LNCaP clone FGC (cell line): ENCODE measurements around the gene KIF5C.

Experiments
- DNase-seq: peaks from one replicate; pipeline ENCODE4 v3.0.0-alpha.2; 2011; ENCODE audit warnings: low read depth
- H3K4me3 ChIP-seq: 2 replicates; pipeline ENCODE4 v1.5.1; 2011; ENCODE audit warnings: mild to moderate bottlenecking, low read depth, low read length, control low read depth
- CTCF ChIP-seq: IDR thresholded peaks from 2 replicates; pipeline ENCODE4 v1.5.1; 2012; ENCODE audit warnings: mild to moderate bottlenecking; ENCODE audit not compliant: control insufficient read depth, insufficient read depth; ENCODE audit errors: extremely low read depth

The KIF5C gene

DNA sequence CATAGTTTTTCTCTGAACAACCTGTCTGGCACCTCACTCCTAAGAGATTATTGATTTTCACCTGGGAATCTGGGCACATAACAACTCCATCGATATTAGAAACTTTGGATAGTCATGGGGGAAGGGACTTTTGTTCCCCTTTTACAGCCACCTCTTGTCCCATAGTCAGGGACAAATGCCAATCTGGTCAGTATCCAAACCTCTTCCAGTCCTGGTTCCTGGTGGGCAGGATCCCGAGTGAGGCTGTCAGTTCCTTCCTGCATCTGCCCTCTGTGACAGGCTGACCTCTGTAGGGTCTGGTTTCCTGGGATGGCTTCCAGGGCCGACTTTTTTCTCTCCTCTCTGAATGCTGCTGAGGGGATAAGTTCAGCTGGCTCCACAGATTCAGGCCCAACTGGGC is 11.0 kb downstream of the KIF5C start:
- TF ChIP-seq CTCF = no peak
- no peak for DNase-seq
- H3K4me3 ChIP-seq = no peak overlapping the region

DNA sequence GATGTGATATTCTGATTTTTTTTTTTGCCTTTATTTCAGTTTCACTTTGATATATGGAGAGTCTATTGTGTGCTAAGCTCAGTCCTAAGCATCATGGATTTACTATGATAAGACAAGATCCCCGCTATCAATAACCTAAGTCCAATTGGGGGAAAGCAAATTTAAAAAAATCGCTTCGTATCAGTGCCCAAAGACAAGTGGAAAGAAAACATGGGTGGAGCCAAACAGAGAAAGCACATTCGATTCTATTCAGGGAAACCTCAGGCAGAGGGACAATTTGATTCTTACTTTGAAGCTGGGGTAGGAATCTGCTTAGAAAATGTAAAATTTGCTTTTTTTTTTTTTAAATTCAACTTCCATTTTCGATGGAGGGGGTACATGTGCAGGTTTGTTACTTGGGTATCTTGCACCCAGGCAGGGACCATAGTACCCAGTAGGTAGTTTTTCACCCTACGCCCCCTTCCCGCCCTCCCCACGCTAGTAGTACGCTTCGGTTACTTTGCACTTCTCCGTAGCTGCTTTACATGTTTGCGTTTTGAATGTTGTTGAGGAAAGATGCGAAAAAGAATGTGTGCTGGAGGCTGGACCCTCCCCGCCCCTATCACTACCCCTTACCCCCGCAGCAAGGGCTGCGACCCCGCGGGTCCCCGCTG is 12.4 kb downstream of the KIF5C start:
- H3K4me3 ChIP-seq = no peak overlapping the region
- no peak for TF ChIP-seq CTCF
- no peak for DNase-seq

- TF ChIP-seq CTCF = no peak
- no peak overlapping the region for H3K4me3 ChIP-seq
- no peak for DNase-seq
Measured at GRCh38 chr2:148888003-148888501, 13.0 kb downstream of the KIF5C start.

GRCh38 chr2:148888986-148889385 is 14.0 kb downstream of the KIF5C start:
- H3K4me3 ChIP-seq = no peak overlapping the region
- no peak for TF ChIP-seq CTCF
- DNase-seq = no peak

DNA sequence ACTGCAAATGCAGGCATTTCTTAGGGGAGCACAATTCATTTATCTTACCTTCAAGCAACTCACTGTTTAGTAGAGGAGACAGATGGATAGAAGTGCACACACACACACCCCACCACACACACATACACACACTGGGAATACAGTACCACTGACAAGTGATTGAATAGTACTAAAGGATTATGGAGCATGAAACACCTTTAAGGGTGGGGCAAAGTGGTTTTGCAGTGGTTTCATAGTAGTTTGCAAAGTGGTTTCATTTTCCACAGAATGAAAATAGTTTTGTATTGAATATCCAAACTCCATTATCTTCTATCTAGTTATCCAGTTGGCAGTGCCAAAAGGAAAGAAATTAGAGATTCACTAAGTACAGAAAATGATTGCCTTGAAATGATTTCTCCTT is 18.9 kb downstream of the KIF5C start:
- TF ChIP-seq CTCF = no peak
- H3K4me3 ChIP-seq = no peak overlapping the region
- no peak for DNase-seq

GRCh38 chr2:148896136-148896535 is 21.1 kb downstream of the KIF5C start:
- TF ChIP-seq CTCF = no peak
- H3K4me3 ChIP-seq = no peak overlapping the region
- DNase-seq = no peak
